Left lung (tissue), 10 donors: Measurements from ENCODE around the gene COMT. TPM values are rescaled to one million over a fixed set of nuclear protein-coding genes. Genes with fewer than 3 reads are reported as not detected.

Experiments
- ATAC-seq: fragments of 200-7000 bp; cut with Tn5 transposase; one replicate; pipeline ENCODE4 v1.9.1; 2020; ENCODE audit warnings: moderate library complexity
- DNase-seq, 4 donors: peaks; one replicate each; pipeline ENCODE4 v3.0.0-alpha.2; 2013 to 2020
- H3K27ac ChIP-seq, 2 donors: fragments of 200-600 bp; sonication (generic) in 1 of 2; one replicate each; pipeline versions ENCODE4 v1.5.0 to v1.8.0; 2020 to 2021
- H3K27me3 ChIP-seq, 2 donors: fragments of 200-600 bp; sonication (generic) in 1 of 2; one replicate each; pipeline versions ENCODE4 v1.5.0 to v1.8.0; 2020 to 2021
- H3K36me3 ChIP-seq, 2 donors: fragments of 200-600 bp; sonication (generic) in 1 of 2; one replicate each; pipeline versions ENCODE4 v1.5.0 to v1.8.0; 2020 to 2021
- H3K4me1 ChIP-seq, 2 donors: fragments of 200-600 bp; one replicate each; pipeline ENCODE4 v1.8.0; 2021
- H3K4me3 ChIP-seq, 2 donors: fragments of 200-600 bp; sonication (generic) in 1 of 2; one replicate each; pipeline versions ENCODE4 v1.5.0 to v1.8.0; 2020 to 2021; ENCODE audit warnings: mild to moderate bottlenecking in 1 of 2
- H3K9me3 ChIP-seq, 2 donors: fragments of 200-600 bp; sonication (generic) in 1 of 2; one replicate each; pipeline versions ENCODE4 v1.5.0 to v1.8.0; 2020 to 2021
- intact Hi-C, 2 donors: fragments of 100-400 bp; cut with DNase I; formaldehyde crosslinking; loops; one replicate each; pipeline versions ENCODE4 v1.11.2 to v1.14.2; 2022
- polyA plus RNA-seq, 6 donors: library from polyadenylated mRNA; unstranded; fragments of 120-200 nt; gene quantifications; one replicate each; pipeline ENCODE4 v1.2.1, GENCODE V29; 2013; ENCODE audit not compliant: insufficient read length in 6 of 6
- total RNA-seq, 2 donors: library from RNA; stranded (reverse); fragmentation: NEBNext Ultra II Directional; extraction: Animal tissue kit (Norgen Biotek cat#: 25700); gene quantifications; one replicate each; pipeline ENCODE4 v1.2.1, GENCODE V29; 2021
- TF ChIP-seq, protein P1 (sequence below), 2 donors: fragments of 200-600 bp; sonication (generic) in 1 of 2; IDR thresholded peaks; one replicate each; pipeline versions ENCODE4 v1.5.0 to v1.8.0; 2021; ENCODE audit warnings: antibody characterized with exemption in 2 of 2
- donor health status: DM: no; HTN: yes; CAD: no.
- donor health status: DM: no; HTN: no; CAD: no.

COMT gene
- total and polyA plus RNA-seq, 8 donors = 90.1 to 249 (median 102) TPM

GRCh38 chr22:19898831-19899567, 42.6 kb upstream of the COMT start:
- Histone ChIP-seq H3K4me3 (no peak overlapping the region), H3K9me3 (no peaks in the 10 kb centered on the region), H3K27me3 (no peaks in the 10 kb centered on the region), H3K27ac (no peak overlapping the region), H3K4me1 (no peaks in the 10 kb centered on the region), H3K36me3 (peaks cover 0 to 72% of the 10 kb centered on the region in 2 donors)
- intact Hi-C loops = no loop called here
- DNase-seq = peak in 1 of 4 donors; percentile 57
- ATAC-seq = no peak
- TF ChIP-seq, protein P1, sequence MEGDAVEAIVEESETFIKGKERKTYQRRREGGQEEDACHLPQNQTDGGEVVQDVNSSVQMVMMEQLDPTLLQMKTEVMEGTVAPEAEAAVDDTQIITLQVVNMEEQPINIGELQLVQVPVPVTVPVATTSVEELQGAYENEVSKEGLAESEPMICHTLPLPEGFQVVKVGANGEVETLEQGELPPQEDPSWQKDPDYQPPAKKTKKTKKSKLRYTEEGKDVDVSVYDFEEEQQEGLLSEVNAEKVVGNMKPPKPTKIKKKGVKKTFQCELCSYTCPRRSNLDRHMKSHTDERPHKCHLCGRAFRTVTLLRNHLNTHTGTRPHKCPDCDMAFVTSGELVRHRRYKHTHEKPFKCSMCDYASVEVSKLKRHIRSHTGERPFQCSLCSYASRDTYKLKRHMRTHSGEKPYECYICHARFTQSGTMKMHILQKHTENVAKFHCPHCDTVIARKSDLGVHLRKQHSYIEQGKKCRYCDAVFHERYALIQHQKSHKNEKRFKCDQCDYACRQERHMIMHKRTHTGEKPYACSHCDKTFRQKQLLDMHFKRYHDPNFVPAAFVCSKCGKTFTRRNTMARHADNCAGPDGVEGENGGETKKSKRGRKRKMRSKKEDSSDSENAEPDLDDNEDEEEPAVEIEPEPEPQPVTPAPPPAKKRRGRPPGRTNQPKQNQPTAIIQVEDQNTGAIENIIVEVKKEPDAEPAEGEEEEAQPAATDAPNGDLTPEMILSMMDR (IDR thresholded peaks at IDR 0.05) = no peak

DNA sequence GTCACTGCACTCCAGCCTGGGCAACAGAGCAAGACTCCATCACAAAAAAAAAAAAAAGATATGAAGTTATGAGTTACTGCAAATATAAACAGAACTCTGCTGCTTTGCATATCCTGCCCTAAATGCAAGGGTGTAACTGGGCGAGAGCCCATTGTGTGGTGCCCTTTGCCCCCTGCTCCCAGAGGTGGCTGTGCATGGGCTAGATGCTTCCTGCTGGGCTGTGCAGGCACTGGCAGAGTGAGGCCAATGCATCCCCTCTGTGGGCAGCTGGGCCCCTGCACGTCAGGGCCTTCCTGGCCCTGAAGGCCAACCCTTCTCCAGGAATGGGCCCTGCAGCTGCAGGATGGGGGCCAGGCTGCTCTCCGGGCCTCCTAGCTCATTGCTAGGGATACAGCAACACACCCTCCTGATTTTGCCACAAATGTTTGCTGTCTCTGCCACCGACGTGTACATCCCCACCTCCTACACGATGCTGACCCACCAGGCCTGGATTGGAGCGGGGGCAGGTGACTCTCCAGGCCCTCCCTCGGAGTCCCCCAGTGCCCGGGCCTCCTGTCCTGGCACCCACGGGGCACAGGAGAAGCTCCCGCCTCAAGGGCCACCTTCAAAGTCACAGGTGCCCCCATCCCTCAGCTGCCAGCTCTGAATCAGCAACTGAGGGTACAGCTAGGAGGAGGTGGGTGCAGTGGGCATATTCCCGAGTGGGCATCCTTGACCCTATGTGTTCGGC, 40.7 kb upstream of the COMT start:
- intact Hi-C loops = no loop called here
- DNase-seq (peak in 1 of 4 donors; percentile 57), ATAC-seq (no peak)
- no peak overlapping the region for H3K27ac ChIP-seq
- no peak overlapping the region for H3K4me3 ChIP-seq
- no peaks in the 10 kb centered on the region for H3K4me1 ChIP-seq
- H3K9me3 ChIP-seq = no peaks in the 10 kb centered on the region
- H3K36me3 ChIP-seq = peaks cover 0 to 58% of the 10 kb centered on the region in 2 donors
- TF ChIP-seq, protein P1 (IDR thresholded peaks at IDR 0.05) = no peak
- H3K27me3 ChIP-seq = no peaks in the 10 kb centered on the region

DNA sequence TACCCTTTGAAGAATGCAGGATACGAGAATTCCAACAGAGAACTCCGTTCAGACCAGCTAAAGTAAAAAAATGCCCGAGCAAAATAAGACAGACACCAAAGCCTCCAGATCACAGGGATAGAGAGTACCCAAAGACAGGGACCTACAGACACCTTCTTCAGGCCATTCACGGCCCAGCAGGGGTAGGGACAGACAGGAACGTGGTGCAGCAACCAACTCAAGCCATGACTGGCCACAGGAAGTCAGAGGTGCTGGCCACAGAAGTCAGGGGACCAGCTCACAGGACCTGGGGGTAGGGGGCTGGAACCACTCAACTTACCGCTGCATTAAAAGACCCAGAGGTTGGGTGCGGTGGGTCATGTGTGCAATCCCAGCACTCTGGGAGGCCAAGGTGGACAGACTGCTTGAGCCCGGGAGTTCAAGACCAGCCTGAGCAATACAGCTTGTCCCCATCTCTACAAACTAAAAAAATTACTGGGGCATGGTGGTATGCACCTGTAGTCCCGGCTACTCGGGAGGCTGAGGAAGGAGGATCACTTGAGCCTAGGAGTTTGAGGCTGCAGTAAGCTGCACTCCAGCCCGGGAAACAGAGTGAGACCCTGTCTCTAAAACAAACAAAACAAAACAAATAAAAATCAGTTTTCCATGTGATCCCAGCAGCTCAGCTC, 39.9 kb upstream of the COMT start:
- H3K4me1 ChIP-seq = no peaks in the 10 kb centered on the region
- H3K9me3 ChIP-seq = no peaks in the 10 kb centered on the region

DNA sequence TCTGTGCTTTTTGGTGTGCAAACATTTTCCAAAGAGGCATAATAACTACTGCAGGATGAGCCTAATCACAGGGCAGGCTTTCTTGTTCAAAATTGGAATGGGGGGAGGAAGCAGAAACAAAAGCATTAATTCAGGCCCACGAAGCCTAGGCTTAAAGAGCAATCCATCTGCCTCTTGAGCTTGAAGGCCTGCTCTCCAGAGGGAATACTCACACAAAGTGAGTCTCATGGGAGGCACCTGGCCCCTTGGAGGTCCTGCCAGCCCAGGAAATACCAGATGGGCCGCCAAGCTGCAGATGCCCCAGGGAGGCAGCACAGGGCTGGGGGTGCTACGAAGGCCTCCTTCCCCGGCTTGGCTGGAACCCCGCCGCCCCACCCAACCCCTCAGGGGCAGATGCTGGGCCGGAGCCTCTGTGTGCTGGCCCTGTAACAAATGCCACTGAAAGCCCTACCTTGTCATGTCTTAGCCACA, 39.3 kb upstream of the COMT start:
- H3K27ac ChIP-seq = no peak overlapping the region

More for the DNA sequence above, 39.9 kb upstream of the COMT start:
- Histone ChIP-seq H3K27ac (no peak overlapping the region), H3K36me3 (peaks cover 0 to 59% of the 10 kb centered on the region in 2 donors), H3K27me3 (no peaks in the 10 kb centered on the region), H3K4me3 (no peak overlapping the region)
- TF ChIP-seq, protein P1 (IDR thresholded peaks at IDR 0.05) = no peak
- DNase-seq (no peak), ATAC-seq (no peak)
- intact Hi-C loops = no loop called here

More for the DNA sequence above, 39.3 kb upstream of the COMT start:
- Histone ChIP-seq H3K36me3 (peaks cover 0 to 53% of the 10 kb centered on the region in 2 donors), H3K27me3 (no peaks in the 10 kb centered on the region), H3K9me3 (no peaks in the 10 kb centered on the region), H3K4me1 (no peaks in the 10 kb centered on the region), H3K4me3 (no peak overlapping the region)
- ATAC-seq (no peak), DNase-seq (peak in 1 of 4 donors; percentile 63)
- TF ChIP-seq, protein P1 (IDR thresholded peaks at IDR 0.05) = no peak
- intact Hi-C loops = no loop called here
